Measurements from ENCODE around the gene MGAT5B. TPM values are rescaled to one million over a fixed set of nuclear protein-coding genes. Genes with fewer than 3 reads are reported as not detected.

MGAT5B gene
- total and polyA plus RNA-seq, 9 of the 15 experiments (the other 6 are each of a cell fraction or from before 2014, with no cell fraction given): 0.09 to 0.43 (median 0.18) TPM; not detected in 4

- no peak for TF ChIP-seq MGA (IDR thresholded peaks at IDR 0.05)
- TF ChIP-seq ELF4 (CRISPR knock-in tag; IDR thresholded peaks at IDR 0.05): no peak
- TF ChIP-seq ZNF586 (CRISPR knock-in tag; conservative IDR thresholded peaks at IDR 0.05): no peak
- TF ChIP-seq ZC3H4 (CRISPR knock-in tag; IDR thresholded peaks at IDR 0.05; ENCODE audit: borderline replicate concordance): no peak
- TF ChIP-seq MAX (CRISPR knock-in tag; IDR thresholded peaks at IDR 0.05): no peak
- TF ChIP-seq TFAM (CRISPR knock-in tag; conservative IDR thresholded peaks at IDR 0.05): no peak
- no peak for TF ChIP-seq SMAD3 (CRISPR knock-in tag; conservative IDR thresholded peaks at IDR 0.05)
- no peak for TF ChIP-seq ZNF511 (CRISPR knock-in tag; IDR thresholded peaks at IDR 0.05)
- TF ChIP-seq ZNF133 (CRISPR knock-in tag; IDR thresholded peaks at IDR 0.05): no peak
Observed at GRCh38 chr17:76930107-76930506, 61.9 kb downstream of the MGAT5B start (continued).
